IPS-11a (cell line): ENCODE measurements around the gene CDK18.

Experiments
- H3K4me3 ChIP-seq: one replicate; pipeline ENCODE4 v1.5.1; 2013; ENCODE audit warnings: low read depth, low read length, control low read depth

The CDK18 gene

GRCh38 chr1:205502111-205502810, 2.2 kb upstream of the CDK18 start:
- H3K4me3 ChIP-seq: no peak overlapping the region

GRCh38 chr1:205502992-205503391, 1.5 kb upstream of the CDK18 start:
- H3K4me3 ChIP-seq: no peak overlapping the region

- peak overlapping the region; percentile 81 for H3K4me3 ChIP-seq
These were observed 734 bp downstream of the CDK18 start for GRCh38 chr1:205505076-205505729.

GRCh38 chr1:205505791-205506190, 1.3 kb downstream of the CDK18 start:
- H3K4me3 ChIP-seq: peak overlapping the region; percentile 81

GRCh38 chr1:205506409-205507200, 2.1 kb downstream of the CDK18 start:
- no peak overlapping the region for H3K4me3 ChIP-seq

- H3K4me3 ChIP-seq: no peak overlapping the region
These were observed 3.8 kb downstream of the CDK18 start for GRCh38 chr1:205508227-205508714.

GRCh38 chr1:205510308-205510950, 6.0 kb downstream of the CDK18 start:
- no peak overlapping the region for H3K4me3 ChIP-seq

GRCh38 chr1:205510951-205511330, 6.5 kb downstream of the CDK18 start:
- no peak overlapping the region for H3K4me3 ChIP-seq

GRCh38 chr1:205512059-205513045, 7.9 kb downstream of the CDK18 start:
- H3K4me3 ChIP-seq: no peak overlapping the region

GRCh38 chr1:205513774-205514173, 9.3 kb downstream of the CDK18 start:
- no peak overlapping the region for H3K4me3 ChIP-seq

GRCh38 chr1:205514211-205515142, 10.0 kb downstream of the CDK18 start:
- H3K4me3 ChIP-seq: no peak overlapping the region

- H3K4me3 ChIP-seq: no peak overlapping the region
These were observed 11.3 kb downstream of the CDK18 start for GRCh38 chr1:205515781-205516253.

- H3K4me3 ChIP-seq: no peak overlapping the region
These were observed 11.9 kb downstream of the CDK18 start for GRCh38 chr1:205516362-205516761.

GRCh38 chr1:205517288-205517687, 12.8 kb downstream of the CDK18 start:
- H3K4me3 ChIP-seq: no peak overlapping the region

- no peak overlapping the region for H3K4me3 ChIP-seq
These were observed 13.3 kb downstream of the CDK18 start for GRCh38 chr1:205517763-205518162.

GRCh38 chr1:205518661-205519540, 14.4 kb downstream of the CDK18 start:
- H3K4me3 ChIP-seq: no peak overlapping the region

- H3K4me3 ChIP-seq: no peak overlapping the region
These were observed 15.2 kb downstream of the CDK18 start for GRCh38 chr1:205519541-205520131.
